HEK293 (cell line): ENCODE data around the gene CNOT9.

Experiments
- CTCF ChIA-PET: fragments of 350-600 bp; formaldehyde crosslinking; extraction: SDS; loops from one replicate; lab custom pipeline; 2021; ENCODE audit warnings: antibody characterized with exemption; lab: Yijun Ruan, JAX
- POLR2A ChIA-PET: fragments of 300-600 bp; formaldehyde crosslinking; extraction: SDS; loops from one replicate; lab custom pipeline; 2020; ENCODE audit warnings: antibody characterized with exemption, inconsistent platforms; lab: Yijun Ruan, JAX
- H3K27ac ChIP-seq: fragments of 200-500 bp; sonication (Bioruptor generic); 2 replicates; pipeline ENCODE4 v1.5.1; 2014; ENCODE audit warnings: low read depth, low read length, control low read depth, inconsistent platforms; ENCODE audit errors: extremely low read depth
- H3K36me3 ChIP-seq, 2 experiments: fragments of 200-500 bp in 1 of 2; sonication (Bioruptor generic) in 1 of 2; 1 replicate in 1 of 2; 2 replicates in 1 of 2; pipeline ENCODE4 v1.5.1; 2014 to 2017; ENCODE audit warnings: inconsistent platforms in 2 of 2, low read length in 2 of 2; ENCODE audit not compliant: control insufficient read depth in 2 of 2, insufficient read depth in 1 of 2
- H3K4me1 ChIP-seq: fragments of 200-500 bp; sonication (Bioruptor generic); 2 replicates; pipeline ENCODE4 v1.5.1; 2014; ENCODE audit warnings: mild to moderate bottlenecking, low read length, inconsistent platforms; ENCODE audit not compliant: control insufficient read depth, insufficient read depth
- H3K4me3 ChIP-seq: 2 replicates; pipeline ENCODE4 v1.5.1; 2011; ENCODE audit warnings: low read depth, mild to moderate bottlenecking, control low read depth, low read length, moderate library complexity
- H3K9me3 ChIP-seq: fragments of 200-500 bp; sonication (Bioruptor generic); 2 replicates; pipeline ENCODE4 v1.5.1; 2014; ENCODE audit warnings: low read depth, low read length, inconsistent platforms; ENCODE audit not compliant: control insufficient read depth, insufficient read depth
- GLIS2 ChIP-seq: fragments of 450-650 bp; formaldehyde crosslinking; IDR thresholded peaks from 2 replicates; pipeline ENCODE4 v1.5.1; 2016; ENCODE audit warnings: missing biosample characterization, missing genetic modification characterization
- HOXC10 ChIP-seq: sonication (generic); formaldehyde crosslinking; IDR thresholded peaks from 2 replicates; pipeline ENCODE4 v1.8.1; 2023; ENCODE audit warnings: mild to moderate bottlenecking, missing genetic modification reagents
- IKZF3 ChIP-seq: fragments of 450-650 bp; IDR thresholded peaks from 2 replicates; pipeline ENCODE4 v1.5.0; 2018; ENCODE audit warnings: missing biosample characterization, mild to moderate bottlenecking, missing genetic modification characterization, moderate library complexity
- KLF16 ChIP-seq: fragments of 450-650 bp; formaldehyde crosslinking; IDR thresholded peaks from 2 replicates; pipeline ENCODE4 v1.5.1; 2017; ENCODE audit warnings: missing biosample characterization, missing genetic modification characterization
- MYNN ChIP-seq: fragments of 450-650 bp; formaldehyde crosslinking; IDR thresholded peaks from 2 replicates; pipeline ENCODE4 v1.5.1; 2016; ENCODE audit warnings: missing biosample characterization, missing genetic modification characterization, borderline replicate concordance
- OSR2 ChIP-seq: fragments of 450-650 bp; formaldehyde crosslinking; IDR thresholded peaks from 2 replicates; pipeline ENCODE4 v1.5.1; 2016; ENCODE audit warnings: missing biosample characterization, missing genetic modification characterization
- YY1 ChIP-seq: fragments of 450-650 bp; formaldehyde crosslinking; IDR thresholded peaks from 2 replicates; pipeline ENCODE4 v1.5.1; 2018; ENCODE audit warnings: missing biosample characterization, missing genetic modification characterization
- ZBTB48 ChIP-seq: fragments of 450-650 bp; formaldehyde crosslinking; IDR thresholded peaks from 2 replicates; pipeline ENCODE4 v1.5.1; 2016; ENCODE audit warnings: missing biosample characterization, missing genetic modification characterization
- ZBTB7A ChIP-seq: fragments of 450-650 bp; formaldehyde crosslinking; IDR thresholded peaks from 2 replicates; pipeline ENCODE4 v1.5.1; 2016; ENCODE audit warnings: low read depth, missing biosample characterization, missing genetic modification characterization
- ZFP3 ChIP-seq: fragments of 450-650 bp; formaldehyde crosslinking; IDR thresholded peaks from 2 replicates; pipeline ENCODE4 v1.5.1; 2016; ENCODE audit warnings: low read depth, missing biosample characterization, missing genetic modification characterization
- ZFP69B ChIP-seq: fragments of 450-650 bp; formaldehyde crosslinking; IDR thresholded peaks from 2 replicates; pipeline ENCODE4 v1.5.1; 2016; ENCODE audit warnings: missing biosample characterization, missing genetic modification characterization
- ZNF132 ChIP-seq: fragments of 450-650 bp; formaldehyde crosslinking; IDR thresholded peaks from 2 replicates; pipeline ENCODE4 v1.5.1; 2017; ENCODE audit warnings: missing biosample characterization, missing genetic modification characterization, borderline replicate concordance
- ZNF138 ChIP-seq: fragments of 450-650 bp; formaldehyde crosslinking; IDR thresholded peaks from 2 replicates; pipeline ENCODE4 v1.5.1; 2016; ENCODE audit warnings: missing biosample characterization, missing genetic modification characterization, borderline replicate concordance
- ZNF280D ChIP-seq: fragments of 450-650 bp; formaldehyde crosslinking; IDR thresholded peaks from 2 replicates; pipeline ENCODE4 v1.5.1; 2016; ENCODE audit warnings: missing biosample characterization, missing genetic modification characterization
- ZNF292 ChIP-seq: fragments of 450-650 bp; formaldehyde crosslinking; IDR thresholded peaks from 2 replicates; pipeline ENCODE4 v1.5.1; 2016; ENCODE audit warnings: low read depth, missing biosample characterization, missing genetic modification characterization, borderline replicate concordance
- ZNF311 ChIP-seq: fragments of 450-650 bp; formaldehyde crosslinking; IDR thresholded peaks from 2 replicates; pipeline ENCODE4 v1.5.1; 2017; ENCODE audit warnings: missing biosample characterization, missing genetic modification characterization, borderline replicate concordance
- ZNF350 ChIP-seq: fragments of 450-650 bp; formaldehyde crosslinking; IDR thresholded peaks from 2 replicates; pipeline ENCODE4 v1.5.0; 2017; ENCODE audit warnings: missing biosample characterization, mild to moderate bottlenecking, missing genetic modification characterization
- ZNF37A ChIP-seq: fragments of 450-650 bp; IDR thresholded peaks from 2 replicates; pipeline ENCODE4 v1.5.1; 2018; ENCODE audit warnings: missing biosample characterization, missing genetic modification characterization
- ZNF416 ChIP-seq: fragments of 450-650 bp; formaldehyde crosslinking; IDR thresholded peaks from 2 replicates; pipeline ENCODE4 v1.5.1; 2016; ENCODE audit warnings: missing biosample characterization, missing genetic modification characterization
- ZNF529 ChIP-seq: fragments of 450-650 bp; formaldehyde crosslinking; IDR thresholded peaks from 2 replicates; pipeline ENCODE4 v1.5.1; 2017; ENCODE audit warnings: missing genetic modification characterization, missing biosample characterization; ENCODE audit not compliant: insufficient replicate concordance
- ZNF549 ChIP-seq: fragments of 450-650 bp; IDR thresholded peaks from 2 replicates; pipeline ENCODE4 v1.5.1; 2018; ENCODE audit warnings: missing biosample characterization, missing genetic modification characterization, mild to moderate bottlenecking, inconsistent platforms, moderate library complexity
- ZNF560 ChIP-seq: fragments of 450-650 bp; formaldehyde crosslinking; IDR thresholded peaks from 2 replicates; pipeline ENCODE4 v1.5.1; 2017; ENCODE audit warnings: missing biosample characterization, missing genetic modification characterization, borderline replicate concordance
- ZNF585B ChIP-seq: fragments of 450-650 bp; formaldehyde crosslinking; IDR thresholded peaks from 2 replicates; pipeline ENCODE4 v1.5.1; 2016; ENCODE audit warnings: missing biosample characterization, missing genetic modification characterization
- ZNF623 ChIP-seq: fragments of 450-650 bp; formaldehyde crosslinking; IDR thresholded peaks from 2 replicates; pipeline ENCODE4 v1.5.1; 2016; ENCODE audit warnings: missing biosample characterization, missing genetic modification characterization
- ZNF654 ChIP-seq: fragments of 450-650 bp; formaldehyde crosslinking; IDR thresholded peaks from 2 replicates; pipeline ENCODE4 v1.5.1; 2016; ENCODE audit warnings: low read depth, missing biosample characterization, missing genetic modification characterization
- ZNF785 ChIP-seq: fragments of 450-650 bp; formaldehyde crosslinking; IDR thresholded peaks from 2 replicates; pipeline ENCODE4 v1.5.1; 2016; ENCODE audit warnings: missing biosample characterization, missing genetic modification characterization
- ZSCAN30 ChIP-seq: fragments of 450-650 bp; IDR thresholded peaks from 2 replicates; pipeline ENCODE4 v1.5.1; 2018; ENCODE audit warnings: missing biosample characterization, mild to moderate bottlenecking, missing genetic modification characterization, moderate library complexity
- ZSCAN5A ChIP-seq: fragments of 450-650 bp; formaldehyde crosslinking; IDR thresholded peaks from 2 replicates; pipeline ENCODE4 v1.5.1; 2016; ENCODE audit warnings: missing biosample characterization, missing genetic modification characterization
- TF ChIP-seq, protein P1 (sequence below): fragments of 450-650 bp; formaldehyde crosslinking; IDR thresholded peaks from 2 replicates; pipeline ENCODE4 v1.5.1; 2016; ENCODE audit warnings: missing biosample characterization, missing genetic modification characterization
- TF ChIP-seq, protein P2 (sequence below): fragments of 450-650 bp; formaldehyde crosslinking; IDR thresholded peaks from 2 replicates; pipeline ENCODE4 v1.5.1; 2017; ENCODE audit warnings: missing biosample characterization, missing genetic modification characterization

The CNOT9 gene

DNA sequence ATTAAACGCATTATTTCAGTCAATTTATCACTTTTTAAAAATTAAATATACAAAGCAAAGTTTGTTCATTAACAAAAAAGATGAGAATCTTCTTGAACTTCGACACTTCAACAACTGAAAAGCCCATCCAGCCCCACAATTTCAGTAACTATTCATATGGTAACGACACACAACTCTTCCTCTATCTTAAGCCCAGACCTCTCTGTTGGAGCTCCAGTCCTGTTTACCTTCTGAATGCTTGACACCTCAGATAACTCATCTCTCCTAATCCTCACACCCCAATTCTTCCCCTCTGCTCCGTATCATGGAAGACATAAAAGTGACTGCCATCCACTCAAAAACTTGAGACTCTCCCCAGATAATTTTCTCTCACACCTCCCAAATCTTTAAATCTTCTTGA, 13.1 kb upstream of the CNOT9 start:
- no peak overlapping the region for H3K4me3 ChIP-seq
- H3K9me3 ChIP-seq, result no peaks in the 10 kb centered on the region
- POLR2A ChIA-PET, result no interaction called here
- no peak overlapping the region for H3K27ac ChIP-seq
- CTCF ChIA-PET, result interaction anchor here (1.0 kb wide), 1 partner anchor 337 kb away, joined by 3 read pairs; no protein-coding TSS in a partner anchor
- peaks cover 58 to 84% of the 10 kb centered on the region in 2 experiments for H3K36me3 ChIP-seq
- H3K4me1 ChIP-seq, result no peaks in the 10 kb centered on the region
- TF ChIP-seq KLF16 (tag by site-specific recombination), result no peak
- TF ChIP-seq ZNF623, result no peak
- TF ChIP-seq ZSCAN30 (tag by site-specific recombination), result no peak
- no peak for TF ChIP-seq ZNF37A (tag by site-specific recombination)
- no peak for TF ChIP-seq MYNN
- TF ChIP-seq IKZF3 (tag by site-specific recombination), result no peak
- no peak for TF ChIP-seq ZNF292
- TF ChIP-seq ZSCAN5A (tag by site-specific recombination), result no peak
- TF ChIP-seq HOXC10, result no peak
- TF ChIP-seq ZNF350 (tag by site-specific recombination), result no peak
- no peak for TF ChIP-seq ZNF654 (tag by site-specific recombination)
- no peak for TF ChIP-seq ZNF280D (tag by site-specific recombination)
- TF ChIP-seq, all 188 proteins: peak for 0

- CTCF ChIA-PET, result no interaction called here
- Histone ChIP-seq H3K9me3 (no peaks in the 10 kb centered on the region), H3K27ac (no peak overlapping the region), H3K36me3 (peaks cover 61 to 84% of the 10 kb centered on the region in 2 experiments), H3K4me1 (no peaks in the 10 kb centered on the region), H3K4me3 (no peak overlapping the region)
- POLR2A ChIA-PET, result no interaction called here
- TF ChIP-seq OSR2 (tag by site-specific recombination), result no peak
- TF ChIP-seq ZNF560, result no peak
- TF ChIP-seq YY1 (tag by site-specific recombination), result no peak
- no peak for TF ChIP-seq ZNF529
- TF ChIP-seq, protein P1, sequence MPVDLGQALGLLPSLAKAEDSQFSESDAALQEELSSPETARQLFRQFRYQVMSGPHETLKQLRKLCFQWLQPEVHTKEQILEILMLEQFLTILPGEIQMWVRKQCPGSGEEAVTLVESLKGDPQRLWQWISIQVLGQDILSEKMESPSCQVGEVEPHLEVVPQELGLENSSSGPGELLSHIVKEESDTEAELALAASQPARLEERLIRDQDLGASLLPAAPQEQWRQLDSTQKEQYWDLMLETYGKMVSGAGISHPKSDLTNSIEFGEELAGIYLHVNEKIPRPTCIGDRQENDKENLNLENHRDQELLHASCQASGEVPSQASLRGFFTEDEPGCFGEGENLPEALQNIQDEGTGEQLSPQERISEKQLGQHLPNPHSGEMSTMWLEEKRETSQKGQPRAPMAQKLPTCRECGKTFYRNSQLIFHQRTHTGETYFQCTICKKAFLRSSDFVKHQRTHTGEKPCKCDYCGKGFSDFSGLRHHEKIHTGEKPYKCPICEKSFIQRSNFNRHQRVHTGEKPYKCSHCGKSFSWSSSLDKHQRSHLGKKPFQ (tag by site-specific recombination), result no peak
- no peak for TF ChIP-seq ZBTB7A (tag by site-specific recombination)
- no peak for TF ChIP-seq ZNF138 (tag by site-specific recombination)
- TF ChIP-seq ZNF132 (tag by site-specific recombination), result no peak
- no peak for TF ChIP-seq ZNF585B (tag by site-specific recombination)
- no peak for TF ChIP-seq ZNF549
- no peak for TF ChIP-seq ZNF311 (tag by site-specific recombination)
- TF ChIP-seq ZFP3 (tag by site-specific recombination), result no peak
- no peak for TF ChIP-seq ZBTB48 (tag by site-specific recombination)
- TF ChIP-seq, protein P2, sequence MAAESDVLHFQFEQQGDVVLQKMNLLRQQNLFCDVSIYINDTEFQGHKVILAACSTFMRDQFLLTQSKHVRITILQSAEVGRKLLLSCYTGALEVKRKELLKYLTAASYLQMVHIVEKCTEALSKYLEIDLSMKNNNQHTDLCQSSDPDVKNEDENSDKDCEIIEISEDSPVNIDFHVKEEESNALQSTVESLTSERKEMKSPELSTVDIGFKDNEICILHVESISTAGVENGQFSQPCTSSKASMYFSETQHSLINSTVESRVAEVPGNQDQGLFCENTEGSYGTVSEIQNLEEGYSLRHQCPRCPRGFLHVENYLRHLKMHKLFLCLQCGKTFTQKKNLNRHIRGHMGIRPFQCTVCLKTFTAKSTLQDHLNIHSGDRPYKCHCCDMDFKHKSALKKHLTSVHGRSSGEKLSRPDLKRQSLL (tag by site-specific recombination), result no peak
- no peak for TF ChIP-seq GLIS2
- no peak for TF ChIP-seq ZNF416 (tag by site-specific recombination)
- no peak for TF ChIP-seq ZNF785
- no peak for TF ChIP-seq ZFP69B
Observed at GRCh38 chr2:218557941-218558340, 10.7 kb upstream of the CNOT9 start.
